OCI-LY7 (cell line): ENCODE measurements around the gene PRCD. TPM values are rescaled to one million over a fixed set of nuclear protein-coding genes. Genes with fewer than 3 reads are reported as not detected.

Experiments
- BruUV-seq: library from RNA; stranded (reverse); fragments of 400-500 nt; replicated peaks from 2 replicates; lab custom pipeline; 2021; lab: Mats Ljungman, UMichigan
- CTCF ChIA-PET: fragments of 300-600 bp; sonication (Branson Sonifier 250); formaldehyde crosslinking; loops from one replicate; lab custom pipeline; 2022; ENCODE audit warnings: antibody characterized with exemption; ENCODE audit not compliant: unreplicated experiment; lab: Charles Lee
- POLR2A ChIA-PET: fragments of 300-600 bp; sonication (Branson Sonifier 250); formaldehyde crosslinking; loops from one replicate; lab custom pipeline; 2022; ENCODE audit warnings: antibody characterized with exemption; lab: Charles Lee
- DNase-seq: peaks from one replicate; pipeline ENCODE4 v3.0.0-alpha.2; 2015; ENCODE audit warnings: low spot score
- H2AFZ ChIP-seq: fragments of 200-600 bp; sonication (generic), shearing (Covaris generic); 2 replicates; pipeline ENCODE4 v1.6.1; 2014; ENCODE audit warnings: mild to moderate bottlenecking, antibody characterized with exemption, low read length, moderate library complexity
- H3K27ac ChIP-seq: fragments of 200-600 bp; sonication (generic); 2 replicates; pipeline ENCODE4 v1.5.1; 2014; ENCODE audit warnings: mixed run types, low read depth, mild to moderate bottlenecking, moderate library complexity, low read length, inconsistent platforms; ENCODE audit not compliant: poor library complexity, severe bottlenecking
- H3K36me3 ChIP-seq: fragments of 200-600 bp; sonication (generic); 2 replicates; pipeline ENCODE4 v1.6.1; 2014; ENCODE audit warnings: mild to moderate bottlenecking, antibody characterized with exemption, low read length, moderate library complexity, mixed read lengths; ENCODE audit not compliant: insufficient read depth
- H3K4me1 ChIP-seq: fragments of 200-600 bp; sonication (generic); 2 replicates; pipeline ENCODE4 v1.5.1; 2014; ENCODE audit warnings: mild to moderate bottlenecking, low read length; ENCODE audit not compliant: insufficient read depth, poor library complexity, severe bottlenecking
- H3K4me2 ChIP-seq: fragments of 200-600 bp; sonication (generic); 2 replicates; pipeline ENCODE4 v1.6.1; 2014; ENCODE audit warnings: mild to moderate bottlenecking, low read length
- H3K4me3 ChIP-seq: fragments of 200-600 bp; sonication (generic); 2 replicates; pipeline ENCODE4 v1.5.1; 2014; ENCODE audit warnings: mild to moderate bottlenecking, low read depth, low read length; ENCODE audit not compliant: poor library complexity, severe bottlenecking
- H3K79me2 ChIP-seq: fragments of 200-600 bp; sonication (generic); 2 replicates; pipeline ENCODE4 v1.6.1; 2016; ENCODE audit warnings: low read depth, mild to moderate bottlenecking, low read length, moderate library complexity, mixed read lengths; ENCODE audit not compliant: insufficient read depth
- H3K9me2 ChIP-seq: fragments of 200-600 bp; sonication (generic); 2 replicates; pipeline ENCODE4 v1.6.1; 2016; ENCODE audit warnings: mild to moderate bottlenecking, low read length, mixed read lengths; ENCODE audit not compliant: insufficient read depth
- H3K9me3 ChIP-seq: fragments of 200-600 bp; sonication (generic); 2 replicates; pipeline ENCODE4 v1.6.1; 2014; ENCODE audit warnings: mild to moderate bottlenecking, mixed run types, low read length, mixed read lengths
- H4K20me1 ChIP-seq: fragments of 200-600 bp; sonication (generic); 2 replicates; pipeline ENCODE4 v1.6.1; 2014; ENCODE audit warnings: mild to moderate bottlenecking, antibody characterized with exemption, low read length, moderate library complexity, mixed read lengths; ENCODE audit not compliant: insufficient read depth
- EZH2phosphoT487 ChIP-seq: fragments of 200-600 bp; sonication (generic); IDR thresholded peaks from 2 replicates; pipeline ENCODE4 v1.6.1; 2018; ENCODE audit warnings: low read depth, borderline replicate concordance, mild to moderate bottlenecking, mixed run types, antibody characterized with exemption, low read length, moderate library complexity, mixed read lengths
- intact Hi-C: fragments of 100-400 bp; cut with micrococcal nuclease; formaldehyde crosslinking; loops from one replicate; pipeline ENCODE4 v1.10.0; 2022; ENCODE audit not compliant: unreplicated experiment
- total RNA-seq, 2 experiments: library from RNA; depleted of rRNA in 1 of 2; stranded (reverse); fragments of >200 nt in 1 of 2; shearing (Covaris generic) in 1 of 2; gene quantifications; 2 replicates each; pipeline ENCODE4 v1.2.3, GENCODE V29; 2014 to 2022
- TF ChIP-seq, protein P1 (sequence below): fragments of 200-600 bp; sonication (generic); conservative IDR thresholded peaks from 2 replicates; pipeline ENCODE4 v1.5.1; 2014; ENCODE audit warnings: mild to moderate bottlenecking, antibody characterized with exemption, low read length, moderate library complexity, mixed read lengths

PRCD gene
- total RNA-seq, 2 experiments from 2014 or later = 5.7 to 15.9 TPM

DNA sequence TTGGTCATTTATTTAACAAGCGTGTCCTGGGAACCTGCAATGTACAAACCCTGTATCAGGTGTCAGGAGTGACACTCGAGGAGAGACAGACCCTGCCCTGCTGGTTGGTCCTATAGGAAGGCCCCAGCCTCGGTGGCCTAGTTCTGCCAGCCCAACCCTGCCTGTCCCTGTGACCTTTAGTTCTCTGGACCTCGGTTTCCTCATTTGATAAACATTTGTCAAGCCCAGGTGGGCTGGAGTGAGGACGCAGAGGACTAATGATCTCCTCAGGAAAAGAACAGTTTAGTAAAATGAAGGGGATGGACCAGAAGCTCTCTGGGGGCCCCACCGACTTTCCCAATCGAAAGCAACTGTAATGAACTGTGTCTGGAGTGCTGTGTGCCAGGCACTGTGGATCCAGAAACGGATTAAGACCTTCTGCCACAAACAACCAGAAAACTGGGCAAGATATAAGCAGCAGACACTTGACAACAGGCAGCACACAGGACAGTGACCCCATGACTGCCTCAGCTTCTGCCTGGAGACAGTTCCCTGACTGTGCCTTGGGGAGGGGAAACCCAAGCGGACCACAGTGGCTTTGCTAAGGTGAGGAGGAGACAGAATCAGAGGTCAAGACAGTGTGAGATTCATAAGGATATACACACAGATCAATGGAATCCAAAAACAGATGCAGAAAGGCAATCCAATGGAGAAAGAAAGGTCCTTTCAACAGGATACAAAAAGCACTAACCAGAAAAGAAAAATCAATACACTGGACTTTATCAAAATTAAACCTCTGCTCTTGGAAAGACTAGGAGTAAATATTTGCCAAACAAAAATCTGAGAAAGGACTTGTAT is 8.8 kb downstream of the PRCD start:
- POLR2A ChIA-PET = interaction anchor here (1.1 kb wide), 1 partner anchor 20 kb away, joined by 4 read pairs; no protein-coding TSS in a partner anchor
- no peak for DNase-seq
- Histone ChIP-seq H3K36me3 (no peaks in the 10 kb centered on the region), H3K9me2 (no peaks in the 10 kb centered on the region), H4K20me1 (no peaks in the 10 kb centered on the region), H3K4me3 (no peak overlapping the region), H3K9me3 (no peaks in the 10 kb centered on the region), H2AFZ (no peak overlapping the region), H3K27ac (no peak overlapping the region), H3K79me2 (no peaks in the 10 kb centered on the region), H3K4me2 (no peak overlapping the region), H3K4me1 (peaks cover 24% of the 10 kb centered on the region)
- no peak for TF ChIP-seq EZH2phosphoT487
- TF ChIP-seq, protein P1, sequence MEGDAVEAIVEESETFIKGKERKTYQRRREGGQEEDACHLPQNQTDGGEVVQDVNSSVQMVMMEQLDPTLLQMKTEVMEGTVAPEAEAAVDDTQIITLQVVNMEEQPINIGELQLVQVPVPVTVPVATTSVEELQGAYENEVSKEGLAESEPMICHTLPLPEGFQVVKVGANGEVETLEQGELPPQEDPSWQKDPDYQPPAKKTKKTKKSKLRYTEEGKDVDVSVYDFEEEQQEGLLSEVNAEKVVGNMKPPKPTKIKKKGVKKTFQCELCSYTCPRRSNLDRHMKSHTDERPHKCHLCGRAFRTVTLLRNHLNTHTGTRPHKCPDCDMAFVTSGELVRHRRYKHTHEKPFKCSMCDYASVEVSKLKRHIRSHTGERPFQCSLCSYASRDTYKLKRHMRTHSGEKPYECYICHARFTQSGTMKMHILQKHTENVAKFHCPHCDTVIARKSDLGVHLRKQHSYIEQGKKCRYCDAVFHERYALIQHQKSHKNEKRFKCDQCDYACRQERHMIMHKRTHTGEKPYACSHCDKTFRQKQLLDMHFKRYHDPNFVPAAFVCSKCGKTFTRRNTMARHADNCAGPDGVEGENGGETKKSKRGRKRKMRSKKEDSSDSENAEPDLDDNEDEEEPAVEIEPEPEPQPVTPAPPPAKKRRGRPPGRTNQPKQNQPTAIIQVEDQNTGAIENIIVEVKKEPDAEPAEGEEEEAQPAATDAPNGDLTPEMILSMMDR = no peak
- intact Hi-C loops = loop anchor here (5.0 kb wide), 2 partner anchors 41 to 141 kb away; no protein-coding TSS in a partner anchor
- CTCF ChIA-PET = no interaction called here
- BruUV-seq = no TSS peak

DNA sequence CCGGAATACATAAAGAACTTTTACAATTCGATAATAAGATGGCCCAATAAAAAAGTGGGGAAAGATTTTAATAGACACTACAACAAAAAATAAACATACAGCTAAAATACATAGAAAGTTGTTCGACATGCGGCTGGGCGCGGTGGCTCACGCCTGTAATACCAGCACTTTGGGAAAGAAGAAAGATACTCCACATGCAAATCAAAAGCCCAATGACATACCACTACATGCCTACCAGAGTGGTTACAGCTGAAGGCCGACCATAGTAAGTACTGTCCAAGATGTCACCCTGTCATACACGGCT is 9.3 kb downstream of the PRCD start:
- no peak overlapping the region for H3K4me2 ChIP-seq
- H3K4me1 ChIP-seq = peaks cover 30% of the 10 kb centered on the region
- H3K9me2 ChIP-seq = no peaks in the 10 kb centered on the region
- intact Hi-C loops = loop anchor here (5.0 kb wide), 2 partner anchors 42 to 142 kb away; no protein-coding TSS in a partner anchor
- no peaks in the 10 kb centered on the region for H3K79me2 ChIP-seq
- TF ChIP-seq, protein P1 = no peak
- TF ChIP-seq EZH2phosphoT487 = no peak
- BruUV-seq = no TSS peak
- no peak overlapping the region for H3K27ac ChIP-seq
- no peak overlapping the region for H2AFZ ChIP-seq
- H3K9me3 ChIP-seq = no peaks in the 10 kb centered on the region
- no peaks in the 10 kb centered on the region for H3K36me3 ChIP-seq
- ChIA-PET POLR2A (interaction anchor here (0.5 to 1.1 kb wide), 2 partner anchors 20 to 163 kb away, joined by 4 to 6 read pairs; no protein-coding TSS in a partner anchor), CTCF (no interaction called here)
- DNase-seq = no peak
- no peak overlapping the region for H3K4me3 ChIP-seq
- H4K20me1 ChIP-seq = no peaks in the 10 kb centered on the region

DNA sequence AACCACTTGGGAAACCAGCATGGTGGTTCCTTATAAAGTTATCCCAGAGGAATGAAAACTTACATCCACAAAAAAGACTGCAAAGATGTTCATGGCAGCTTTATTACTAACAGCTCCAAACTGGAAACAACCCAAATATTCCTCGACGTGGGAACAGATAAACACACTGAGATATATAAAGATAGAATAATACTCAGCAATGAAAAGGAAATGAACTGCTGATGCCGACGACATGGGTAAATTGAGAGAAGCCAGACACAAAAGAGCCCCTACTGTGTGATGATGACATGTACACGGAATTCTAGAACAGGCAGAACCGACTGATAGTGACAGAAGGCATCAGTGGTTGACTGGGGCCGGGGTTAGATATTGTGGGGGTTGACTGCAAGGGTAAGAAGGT is 9.7 kb downstream of the PRCD start:
- Histone ChIP-seq H3K27ac (no peak overlapping the region), H3K4me3 (no peak overlapping the region), H2AFZ (no peak overlapping the region), H3K36me3 (no peaks in the 10 kb centered on the region), H3K4me1 (peaks cover 31% of the 10 kb centered on the region), H3K79me2 (no peaks in the 10 kb centered on the region), H4K20me1 (no peaks in the 10 kb centered on the region), H3K4me2 (no peak overlapping the region), H3K9me3 (no peaks in the 10 kb centered on the region), H3K9me2 (no peaks in the 10 kb centered on the region)
- TF ChIP-seq EZH2phosphoT487 = no peak
- TF ChIP-seq, protein P1 = no peak
- ChIA-PET CTCF (no interaction called here), POLR2A (interaction anchor here (0.5 to 1.1 kb wide), 2 partner anchors 21 to 163 kb away, joined by 4 to 6 read pairs; no protein-coding TSS in a partner anchor)
- TSS peak; percentile 67 for BruUV-seq
- no peak for DNase-seq
- intact Hi-C loops = loop anchor here (5.0 kb wide), 2 partner anchors 42 to 142 kb away; no protein-coding TSS in a partner anchor
